HepG2 (cell line): Measurements from ENCODE around the gene CIAO2B. TPM values are rescaled to one million over a fixed set of nuclear protein-coding genes. Genes with fewer than 3 reads are reported as not detected.

Experiments
- AHR ChIP-seq: IDR thresholded peaks from 2 replicates; pipeline ENCODE4 v1.6.1; 2018; ENCODE audit warnings: missing genetic modification reagents, missing compliant biosample characterization
- EHMT2 ChIP-seq: fragments of 200-600 bp; sonication (generic); IDR thresholded peaks from 2 replicates; pipeline ENCODE4 v1.7.0; 2017; ENCODE audit warnings: antibody characterized with exemption, low read depth, low read length, borderline replicate concordance
- HES4 ChIP-seq: sonication (generic); formaldehyde crosslinking; IDR thresholded peaks from 2 replicates; pipeline ENCODE4 v1.9.0; 2021; ENCODE audit warnings: mild to moderate bottlenecking, missing genetic modification reagents, borderline replicate concordance
- KLF13 ChIP-seq: sonication (generic); formaldehyde crosslinking; IDR thresholded peaks from 2 replicates; pipeline ENCODE4 v1.4.0; 2020; ENCODE audit warnings: mild to moderate bottlenecking, missing genetic modification reagents
- NFE2 ChIP-seq: sonication (generic); formaldehyde crosslinking; IDR thresholded peaks from 2 replicates; pipeline ENCODE4 v1.4.0; 2020; ENCODE audit warnings: missing genetic modification reagents
- NR2F6 ChIP-seq, 2 experiments: IDR thresholded peaks; 2 replicates each; pipeline ENCODE4 v1.6.1; 2016; ENCODE audit warnings: antibody characterized with exemption in 1 of 2, mild to moderate bottlenecking in 1 of 2
- SNRNP70 ChIP-seq: fragments of 200-400 bp; formaldehyde crosslinking; IDR thresholded peaks from 2 replicates; pipeline ENCODE4 v1.6.1; 2017; ENCODE audit warnings: mild to moderate bottlenecking, low read depth, low read length, moderate library complexity
- SRY ChIP-seq: sonication (generic); formaldehyde crosslinking; IDR thresholded peaks from 2 replicates; pipeline ENCODE4 v1.8.0; 2022; ENCODE audit warnings: mild to moderate bottlenecking, missing genetic modification reagents
- ZSCAN31 ChIP-seq: sonication (generic); formaldehyde crosslinking; IDR thresholded peaks from 2 replicates; pipeline ENCODE4 v1.5.0; 2020; ENCODE audit warnings: low read depth, mild to moderate bottlenecking, missing genetic modification reagents
- polyA plus RNA-seq, 8 experiments: library from polyadenylated mRNA; depleted of rRNA in 3 of 8; stranded (reverse) in 7 of 8; unstranded in 1 of 8; fragments of >200 nt; fragmentation: Illumina TruSeq in 4 of 8; extraction: Trizol in 4 of 8; gene quantifications; 2 replicates each; pipeline versions ENCODE4 v1.2.1 to v1.2.3, GENCODE V29; 2011 to 2016; ENCODE audit warnings: low read depth in 4 of 8, missing spikeins in 1 of 8, mixed read lengths in 1 of 8; ENCODE audit not compliant: insufficient read depth in 1 of 8
- total RNA-seq, 5 experiments: library from RNA; depleted of rRNA; stranded (reverse); fragments of >200 nt; fragmentation: Illumina TruSeq; extraction: Trizol; gene quantifications; 2 replicates each; pipeline ENCODE4 v1.2.3, GENCODE V29; 2016; ENCODE audit warnings: low read depth in 1 of 5
- TF ChIP-seq, protein P1 (sequence below): sonication (generic); formaldehyde crosslinking; IDR thresholded peaks from 2 replicates; pipeline ENCODE4 v1.5.1; 2020; ENCODE audit warnings: mild to moderate bottlenecking, missing genetic modification reagents, moderate library complexity
- TF ChIP-seq, protein P2 (sequence below): sonication (generic); formaldehyde crosslinking; conservative IDR thresholded peaks from 2 replicates; pipeline ENCODE4 v1.4.0; 2020; ENCODE audit warnings: missing genetic modification reagents
- TF ChIP-seq, protein P3 (sequence below): sonication (generic); formaldehyde crosslinking; conservative IDR thresholded peaks from 2 replicates; pipeline ENCODE4 v1.4.0; 2020; ENCODE audit warnings: missing genetic modification reagents
- TF ChIP-seq, protein P4 (sequence below): sonication (generic); formaldehyde crosslinking; IDR thresholded peaks from 2 replicates; pipeline ENCODE4 v1.5.0; 2020; ENCODE audit warnings: missing genetic modification reagents
- TF ChIP-seq, protein P5 (sequence below): sonication (generic); formaldehyde crosslinking; IDR thresholded peaks from 2 replicates; pipeline ENCODE4 v1.4.0; 2020; ENCODE audit warnings: mild to moderate bottlenecking, missing genetic modification reagents

Gene CIAO2B
- total and polyA plus RNA-seq, 2 of the 13 experiments (the other 11 are each of a cell fraction or from before 2014, with no cell fraction given) = 157 to 293 TPM

DNA sequence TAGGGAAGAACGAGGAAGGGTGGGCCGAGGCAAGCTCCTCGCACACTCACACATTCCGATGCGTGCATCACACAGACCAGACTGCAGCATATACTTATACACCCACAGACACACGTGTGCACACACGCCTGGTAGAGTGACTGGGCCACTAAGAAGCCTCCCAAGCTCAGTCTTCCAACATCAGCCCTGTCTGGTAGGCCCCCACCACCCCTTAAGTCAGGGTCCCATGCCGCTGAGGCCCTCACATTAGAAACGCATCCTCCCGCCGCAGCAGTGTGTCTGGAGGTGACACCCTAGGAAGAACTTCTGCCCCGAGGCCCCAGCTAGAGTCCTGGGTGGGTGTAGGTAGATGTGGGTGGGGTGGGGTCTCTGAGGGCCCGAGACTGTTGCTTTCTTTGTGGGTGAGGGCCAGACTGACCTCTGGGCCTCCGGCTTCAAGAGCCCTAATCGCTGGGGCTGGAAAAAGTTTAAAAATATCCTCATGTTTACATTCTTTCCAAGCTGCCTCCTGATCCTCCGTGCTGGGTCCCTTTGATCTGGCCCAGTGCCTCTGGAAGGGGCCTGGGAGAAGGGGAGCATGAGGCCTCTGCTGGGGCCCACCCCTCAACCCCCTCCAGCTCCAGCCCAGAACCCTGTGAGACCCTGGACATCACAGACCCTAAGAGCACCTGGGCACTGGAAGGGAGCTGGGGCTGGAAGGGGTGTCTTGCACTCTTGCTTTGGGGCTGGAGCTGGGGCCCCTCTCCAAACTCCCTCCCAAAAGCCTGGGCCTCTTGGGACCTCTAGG is 29.2 kb downstream of the CIAO2B start (continued):
- TF ChIP-seq, protein P1, sequence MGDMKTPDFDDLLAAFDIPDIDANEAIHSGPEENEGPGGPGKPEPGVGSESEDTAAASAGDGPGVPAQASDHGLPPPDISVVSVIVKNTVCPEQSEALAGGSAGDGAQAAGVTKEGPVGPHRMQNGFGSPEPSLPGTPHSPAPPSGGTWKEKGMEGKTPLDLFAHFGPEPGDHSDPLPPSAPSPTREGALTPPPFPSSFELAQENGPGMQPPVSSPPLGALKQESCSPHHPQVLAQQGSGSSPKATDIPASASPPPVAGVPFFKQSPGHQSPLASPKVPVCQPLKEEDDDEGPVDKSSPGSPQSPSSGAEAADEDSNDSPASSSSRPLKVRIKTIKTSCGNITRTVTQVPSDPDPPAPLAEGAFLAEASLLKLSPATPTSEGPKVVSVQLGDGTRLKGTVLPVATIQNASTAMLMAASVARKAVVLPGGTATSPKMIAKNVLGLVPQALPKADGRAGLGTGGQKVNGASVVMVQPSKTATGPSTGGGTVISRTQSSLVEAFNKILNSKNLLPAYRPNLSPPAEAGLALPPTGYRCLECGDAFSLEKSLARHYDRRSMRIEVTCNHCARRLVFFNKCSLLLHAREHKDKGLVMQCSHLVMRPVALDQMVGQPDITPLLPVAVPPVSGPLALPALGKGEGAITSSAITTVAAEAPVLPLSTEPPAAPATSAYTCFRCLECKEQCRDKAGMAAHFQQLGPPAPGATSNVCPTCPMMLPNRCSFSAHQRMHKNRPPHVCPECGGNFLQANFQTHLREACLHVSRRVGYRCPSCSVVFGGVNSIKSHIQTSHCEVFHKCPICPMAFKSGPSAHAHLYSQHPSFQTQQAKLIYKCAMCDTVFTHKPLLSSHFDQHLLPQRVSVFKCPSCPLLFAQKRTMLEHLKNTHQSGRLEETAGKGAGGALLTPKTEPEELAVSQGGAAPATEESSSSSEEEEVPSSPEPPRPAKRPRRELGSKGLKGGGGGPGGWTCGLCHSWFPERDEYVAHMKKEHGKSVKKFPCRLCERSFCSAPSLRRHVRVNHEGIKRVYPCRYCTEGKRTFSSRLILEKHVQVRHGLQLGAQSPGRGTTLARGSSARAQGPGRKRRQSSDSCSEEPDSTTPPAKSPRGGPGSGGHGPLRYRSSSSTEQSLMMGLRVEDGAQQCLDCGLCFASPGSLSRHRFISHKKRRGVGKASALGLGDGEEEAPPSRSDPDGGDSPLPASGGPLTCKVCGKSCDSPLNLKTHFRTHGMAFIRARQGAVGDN = peak; percentile 66
- TF ChIP-seq HES4 (CRISPR knock-in tag) (no peak), EHMT2 (no peak), AHR (CRISPR knock-in tag) (no peak; the same call in 1 of the 2 replicates), NFE2 (CRISPR knock-in tag) (no peak), SRY (CRISPR knock-in tag) (no peak), ZSCAN31 (CRISPR knock-in tag) (no peak), KLF13 (CRISPR knock-in tag) (0 out of 2 replicates have a peak, but pooled peaks have one; percentile 30), SNRNP70 (no peak), NR2F6 (IDR thresholded peaks at IDR 0.05) (peak; percentile 79), NR2F6 (CRISPR knock-in tag; IDR thresholded peaks at IDR 0.05) (peak; percentile 87)
- TF ChIP-seq, protein P2, sequence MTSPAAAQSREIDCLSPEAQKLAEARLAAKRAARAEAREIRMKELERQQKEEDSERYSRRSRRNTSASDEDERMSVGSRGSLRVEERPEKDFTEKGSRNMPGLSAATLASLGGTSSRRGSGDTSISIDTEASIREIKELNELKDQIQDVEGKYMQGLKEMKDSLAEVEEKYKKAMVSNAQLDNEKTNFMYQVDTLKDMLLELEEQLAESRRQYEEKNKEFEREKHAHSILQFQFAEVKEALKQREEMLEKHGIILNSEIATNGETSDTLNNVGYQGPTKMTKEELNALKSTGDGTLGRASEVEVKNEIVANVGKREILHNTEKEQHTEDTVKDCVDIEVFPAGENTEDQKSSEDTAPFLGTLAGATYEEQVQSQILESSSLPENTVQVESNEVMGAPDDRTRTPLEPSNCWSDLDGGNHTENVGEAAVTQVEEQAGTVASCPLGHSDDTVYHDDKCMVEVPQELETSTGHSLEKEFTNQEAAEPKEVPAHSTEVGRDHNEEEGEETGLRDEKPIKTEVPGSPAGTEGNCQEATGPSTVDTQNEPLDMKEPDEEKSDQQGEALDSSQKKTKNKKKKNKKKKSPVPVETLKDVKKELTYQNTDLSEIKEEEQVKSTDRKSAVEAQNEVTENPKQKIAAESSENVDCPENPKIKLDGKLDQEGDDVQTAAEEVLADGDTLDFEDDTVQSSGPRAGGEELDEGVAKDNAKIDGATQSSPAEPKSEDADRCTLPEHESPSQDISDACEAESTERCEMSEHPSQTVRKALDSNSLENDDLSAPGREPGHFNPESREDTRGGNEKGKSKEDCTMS (CRISPR knock-in tag) = no peak
- TF ChIP-seq, protein P3, sequence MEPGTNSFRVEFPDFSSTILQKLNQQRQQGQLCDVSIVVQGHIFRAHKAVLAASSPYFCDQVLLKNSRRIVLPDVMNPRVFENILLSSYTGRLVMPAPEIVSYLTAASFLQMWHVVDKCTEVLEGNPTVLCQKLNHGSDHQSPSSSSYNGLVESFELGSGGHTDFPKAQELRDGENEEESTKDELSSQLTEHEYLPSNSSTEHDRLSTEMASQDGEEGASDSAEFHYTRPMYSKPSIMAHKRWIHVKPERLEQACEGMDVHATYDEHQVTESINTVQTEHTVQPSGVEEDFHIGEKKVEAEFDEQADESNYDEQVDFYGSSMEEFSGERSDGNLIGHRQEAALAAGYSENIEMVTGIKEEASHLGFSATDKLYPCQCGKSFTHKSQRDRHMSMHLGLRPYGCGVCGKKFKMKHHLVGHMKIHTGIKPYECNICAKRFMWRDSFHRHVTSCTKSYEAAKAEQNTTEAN (CRISPR knock-in tag) = no peak; the same call in 1 of the 2 replicates
- TF ChIP-seq, protein P4, sequence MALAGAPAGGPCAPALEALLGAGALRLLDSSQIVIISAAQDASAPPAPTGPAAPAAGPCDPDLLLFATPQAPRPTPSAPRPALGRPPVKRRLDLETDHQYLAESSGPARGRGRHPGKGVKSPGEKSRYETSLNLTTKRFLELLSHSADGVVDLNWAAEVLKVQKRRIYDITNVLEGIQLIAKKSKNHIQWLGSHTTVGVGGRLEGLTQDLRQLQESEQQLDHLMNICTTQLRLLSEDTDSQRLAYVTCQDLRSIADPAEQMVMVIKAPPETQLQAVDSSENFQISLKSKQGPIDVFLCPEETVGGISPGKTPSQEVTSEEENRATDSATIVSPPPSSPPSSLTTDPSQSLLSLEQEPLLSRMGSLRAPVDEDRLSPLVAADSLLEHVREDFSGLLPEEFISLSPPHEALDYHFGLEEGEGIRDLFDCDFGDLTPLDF (CRISPR knock-in tag) = 0 out of 2 replicates have a peak, but pooled peaks have one; percentile 24
- TF ChIP-seq, protein P5, sequence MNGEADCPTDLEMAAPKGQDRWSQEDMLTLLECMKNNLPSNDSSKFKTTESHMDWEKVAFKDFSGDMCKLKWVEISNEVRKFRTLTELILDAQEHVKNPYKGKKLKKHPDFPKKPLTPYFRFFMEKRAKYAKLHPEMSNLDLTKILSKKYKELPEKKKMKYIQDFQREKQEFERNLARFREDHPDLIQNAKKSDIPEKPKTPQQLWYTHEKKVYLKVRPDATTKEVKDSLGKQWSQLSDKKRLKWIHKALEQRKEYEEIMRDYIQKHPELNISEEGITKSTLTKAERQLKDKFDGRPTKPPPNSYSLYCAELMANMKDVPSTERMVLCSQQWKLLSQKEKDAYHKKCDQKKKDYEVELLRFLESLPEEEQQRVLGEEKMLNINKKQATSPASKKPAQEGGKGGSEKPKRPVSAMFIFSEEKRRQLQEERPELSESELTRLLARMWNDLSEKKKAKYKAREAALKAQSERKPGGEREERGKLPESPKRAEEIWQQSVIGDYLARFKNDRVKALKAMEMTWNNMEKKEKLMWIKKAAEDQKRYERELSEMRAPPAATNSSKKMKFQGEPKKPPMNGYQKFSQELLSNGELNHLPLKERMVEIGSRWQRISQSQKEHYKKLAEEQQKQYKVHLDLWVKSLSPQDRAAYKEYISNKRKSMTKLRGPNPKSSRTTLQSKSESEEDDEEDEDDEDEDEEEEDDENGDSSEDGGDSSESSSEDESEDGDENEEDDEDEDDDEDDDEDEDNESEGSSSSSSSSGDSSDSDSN (CRISPR knock-in tag) = peak; percentile 61; the same call in 1 of the 2 replicates
